Esophagus squamous epithelium (tissue), 5 donors: ENCODE measurements around the gene TANGO2. TPM values are rescaled to one million over a fixed set of nuclear protein-coding genes. Genes with fewer than 3 reads are reported as not detected.
A peak's percentile ranks its signal among the peaks of the same experiment; 100 is the strongest.

Experiments
- DNase-seq: peaks from one replicate; lab custom pipeline; 2025; lab: John Stamatoyannopoulos, UW
- H3K27ac ChIP-seq, 4 donors: fragments of 200-600 bp; sonication (generic); one replicate each; pipeline ENCODE4 v1.5.1; 2016 to 2019; ENCODE audit warnings: mild to moderate bottlenecking in 1 of 4
- H3K27me3 ChIP-seq, 4 donors: fragments of 200-600 bp; sonication (generic); 1 replicate in 3 of 4; 2 replicates in 1 of 4; pipeline versions ENCODE4 v1.5.1 to v1.6.0; 2017 to 2021; ENCODE audit warnings: antibody characterized with exemption in 1 of 4
- H3K36me3 ChIP-seq, 3 donors: fragments of 200-600 bp; sonication (generic); one replicate each; pipeline ENCODE4 v1.5.1; 2016 to 2019
- H3K4me1 ChIP-seq, 3 donors: fragments of 200-600 bp; sonication (generic); one replicate each; pipeline ENCODE4 v1.5.1; 2017 to 2019
- H3K4me3 ChIP-seq, 4 donors: fragments of 200-600 bp; sonication (generic); 1 replicate in 3 of 4; 2 replicates in 1 of 4; pipeline ENCODE4 v1.5.1; 2016 to 2019; ENCODE audit warnings: mild to moderate bottlenecking in 2 of 4, moderate library complexity in 1 of 4
- H3K9me3 ChIP-seq, 3 donors: fragments of 200-600 bp; sonication (generic); one replicate each; pipeline ENCODE4 v1.5.1; 2016 to 2019
- POLR2A ChIP-seq, 4 donors: fragments of 450-650 bp; IDR thresholded peaks; one replicate each; pipeline ENCODE4 v1.6.1; 2017; ENCODE audit warnings: antibody characterized with exemption in 4 of 4, mild to moderate bottlenecking in 4 of 4, moderate library complexity in 3 of 4
- WGBS, 2 donors: methylation state at CpG; one replicate each; pipeline ENCODE4 v1.1.5; 2018; 5-methylcytosine and 5-hydroxymethylcytosine counted together
- intact Hi-C: fragments of 100-400 bp; cut with DNase I; formaldehyde crosslinking; loops from one replicate; pipeline ENCODE4 v1.15.0; 2022
- total RNA-seq, 4 donors: library from RNA; depleted of rRNA; stranded (reverse); fragments of >200 nt; gene quantifications; one replicate each; pipeline ENCODE4 v1.1.0, GENCODE V29; 2016
- TF ChIP-seq, protein P1 (sequence below), 6 experiments: fragments of 450-650 bp in 4 of 6; fragments of 200-600 bp in 2 of 6; sonication (generic) in 2 of 6; IDR thresholded peaks; one replicate each; pipeline ENCODE4 v1.5.1; 2016 to 2019; ENCODE audit warnings: antibody characterized with exemption in 6 of 6, mild to moderate bottlenecking in 4 of 6, moderate library complexity in 4 of 6
- donor health status: DM: yes; HTN: yes; CAD: no.

The TANGO2 gene
- total RNA-seq, 4 donors from 2014 or later = 14.0 to 28.2 (median 17.6) TPM

DNA sequence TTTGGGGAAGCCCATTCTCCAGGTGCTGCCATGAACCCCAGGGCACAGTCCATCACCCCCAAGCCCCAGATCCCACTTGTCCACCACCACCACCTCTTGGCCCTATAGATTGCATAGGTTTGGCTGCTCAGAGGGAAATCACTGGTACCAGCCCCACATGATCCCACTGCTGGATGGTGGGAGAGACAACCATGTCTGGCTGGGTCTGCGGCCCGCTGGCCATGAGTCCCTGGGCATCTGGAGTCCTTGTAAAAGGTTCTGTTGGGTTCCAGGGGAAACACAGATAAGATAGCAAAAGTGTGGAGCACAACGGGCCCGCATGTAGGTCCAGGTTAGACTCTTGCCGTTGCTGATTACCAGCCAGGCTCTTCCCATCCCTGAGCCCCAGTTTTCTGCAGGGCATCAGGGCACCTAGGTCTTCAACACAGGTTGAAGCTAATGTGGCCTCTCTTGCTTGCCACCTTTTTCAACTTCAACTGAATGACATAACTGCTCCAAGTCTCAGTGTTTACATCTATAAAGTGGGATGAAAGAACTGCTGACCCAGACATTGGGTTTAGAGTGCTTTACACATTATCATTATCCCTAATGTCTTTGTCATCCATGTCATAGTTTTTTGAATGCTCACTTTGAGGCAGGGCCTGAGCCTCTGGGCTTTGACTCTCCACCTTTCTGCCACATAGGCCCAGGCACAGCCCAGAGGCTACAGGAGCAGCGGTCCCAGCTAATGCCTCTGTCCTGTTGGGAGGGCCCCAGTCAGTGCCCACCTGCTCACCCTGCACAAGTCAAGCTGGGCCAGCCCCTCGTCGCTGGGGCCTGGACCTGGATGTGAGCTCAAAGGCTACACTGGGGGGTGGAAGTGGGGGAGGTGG is 1.0 kb upstream of the TANGO2 start:
- WGBS, 2 donors = 86 to 92% methylated on average over 4 to 5 of the region's 8 CpGs
- peaks cover 0 to 32% (median 0%) of the 10 kb centered on the region in 4 donors for H3K27me3 ChIP-seq
- no peaks in the 10 kb centered on the region for H3K9me3 ChIP-seq
- peak overlapping the region; percentile 77 to 92 (median 84) for H3K27ac ChIP-seq
- H3K4me1 ChIP-seq = peaks cover 25 to 64% (median 27%) of the 10 kb centered on the region in 3 donors
- intact Hi-C loops = loop anchor here (5.0 to 10.0 kb wide), 2 partner anchors 58 to 95 kb away; partner anchors contain the start of genes RANBP1 and TRMT2A
- H3K36me3 ChIP-seq = peaks cover 0 to 5% (median 0%) of the 10 kb centered on the region in 3 donors
- TF ChIP-seq, protein P1, sequence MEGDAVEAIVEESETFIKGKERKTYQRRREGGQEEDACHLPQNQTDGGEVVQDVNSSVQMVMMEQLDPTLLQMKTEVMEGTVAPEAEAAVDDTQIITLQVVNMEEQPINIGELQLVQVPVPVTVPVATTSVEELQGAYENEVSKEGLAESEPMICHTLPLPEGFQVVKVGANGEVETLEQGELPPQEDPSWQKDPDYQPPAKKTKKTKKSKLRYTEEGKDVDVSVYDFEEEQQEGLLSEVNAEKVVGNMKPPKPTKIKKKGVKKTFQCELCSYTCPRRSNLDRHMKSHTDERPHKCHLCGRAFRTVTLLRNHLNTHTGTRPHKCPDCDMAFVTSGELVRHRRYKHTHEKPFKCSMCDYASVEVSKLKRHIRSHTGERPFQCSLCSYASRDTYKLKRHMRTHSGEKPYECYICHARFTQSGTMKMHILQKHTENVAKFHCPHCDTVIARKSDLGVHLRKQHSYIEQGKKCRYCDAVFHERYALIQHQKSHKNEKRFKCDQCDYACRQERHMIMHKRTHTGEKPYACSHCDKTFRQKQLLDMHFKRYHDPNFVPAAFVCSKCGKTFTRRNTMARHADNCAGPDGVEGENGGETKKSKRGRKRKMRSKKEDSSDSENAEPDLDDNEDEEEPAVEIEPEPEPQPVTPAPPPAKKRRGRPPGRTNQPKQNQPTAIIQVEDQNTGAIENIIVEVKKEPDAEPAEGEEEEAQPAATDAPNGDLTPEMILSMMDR (IDR thresholded peaks at IDR 0.05) = no peak
- no peak for TF ChIP-seq POLR2A (IDR thresholded peaks at IDR 0.05)
- DNase-seq = no peak
- H3K4me3 ChIP-seq = peak overlapping the region; percentile 66 to 85 (median 73)

GRCh38 chr22:20021196-20022181 is 579 bp downstream of the TANGO2 start:
- 10 to 13% methylated on average over 3 to 4 of the region's 36 CpGs for WGBS, 2 donors
- no peak for DNase-seq
- intact Hi-C loops = loop anchor here (5.0 to 10.0 kb wide), 2 partner anchors 59 to 93 kb away; partner anchors contain the start of genes RANBP1 and TRMT2A
- TF ChIP-seq POLR2A (IDR thresholded peaks at IDR 0.05) = no peak
- TF ChIP-seq, protein P1 (IDR thresholded peaks at IDR 0.05) = no peak
- Histone ChIP-seq H3K4me3 (peak overlapping the region; percentile 66 to 85 (median 73)), H3K27me3 (peaks cover 0 to 16% (median 0%) of the 10 kb centered on the region in 4 donors), H3K36me3 (peaks cover 0 to 12% (median 0%) of the 10 kb centered on the region in 3 donors), H3K4me1 (peaks cover 19 to 49% (median 22%) of the 10 kb centered on the region in 3 donors), H3K27ac (peak overlapping the region; percentile 84 to 92 (median 86)), H3K9me3 (no peaks in the 10 kb centered on the region)

- no peak for DNase-seq
- Histone ChIP-seq H3K36me3 (peaks cover 0 to 12% (median 0%) of the 10 kb centered on the region in 3 donors), H3K9me3 (no peaks in the 10 kb centered on the region), H3K4me3 (peak overlapping the region in 3 of 4 donors; percentile 72 to 85 (median 74)), H3K27ac (peak overlapping the region in 3 of 4 donors; percentile 84 to 92 (median 86)), H3K4me1 (peaks cover 15 to 43% (median 16%) of the 10 kb centered on the region in 3 donors), H3K27me3 (peaks cover 0 to 13% (median 0%) of the 10 kb centered on the region in 4 donors)
- TF ChIP-seq, protein P1 (IDR thresholded peaks at IDR 0.05) = no peak
- no peak for TF ChIP-seq POLR2A (IDR thresholded peaks at IDR 0.05)
- intact Hi-C loops = loop anchor here (5.0 to 10.0 kb wide), 2 partner anchors 60 to 92 kb away; partner anchors contain the start of genes RANBP1 and TRMT2A
- 86 to 91% methylated on average over 1 of the region's 11 CpGs for WGBS, 2 donors
These were observed 1.5 kb downstream of the TANGO2 start for GRCh38 chr22:20022231-20022977.

GRCh38 chr22:20022978-20023613 is 2.2 kb downstream of the TANGO2 start:
- peaks cover 0 to 6% (median 0%) of the 10 kb centered on the region in 4 donors for H3K27me3 ChIP-seq
- no peaks in the 10 kb centered on the region for H3K9me3 ChIP-seq
- no peak overlapping the region for H3K4me3 ChIP-seq
- peak overlapping the region in 2 of 4 donors; percentile 14 to 84 for H3K27ac ChIP-seq
- TF ChIP-seq, protein P1 (IDR thresholded peaks at IDR 0.05) = no peak
- TF ChIP-seq POLR2A (IDR thresholded peaks at IDR 0.05) = no peak
- peaks cover 14 to 39% (median 14%) of the 10 kb centered on the region in 3 donors for H3K4me1 ChIP-seq
- intact Hi-C loops = loop anchor here (5.0 to 10.0 kb wide), 2 partner anchors 61 to 92 kb away; partner anchors contain the start of genes RANBP1 and TRMT2A
- WGBS, 2 donors = 65 to 75% methylated on average over 7 to 8 of the region's 10 CpGs
- no peak for DNase-seq
- peaks cover 0 to 12% (median 0%) of the 10 kb centered on the region in 3 donors for H3K36me3 ChIP-seq
